Colonic mucosa (tissue), 4 donors: ENCODE measurements around the gene RPRD2. TPM values are rescaled to one million over a fixed set of nuclear protein-coding genes. Genes with fewer than 3 reads are reported as not detected.

Experiments used
- DNase-seq: peaks from one replicate; pipeline ENCODE4 v3.0.0-alpha.2; 2020
- H3K27ac ChIP-seq: fragments of 200-600 bp; one replicate; pipeline ENCODE4 v1.8.0; 2021
- H3K27me3 ChIP-seq: fragments of 200-600 bp; one replicate; pipeline ENCODE4 v1.8.0; 2021
- H3K36me3 ChIP-seq: fragments of 200-600 bp; one replicate; pipeline ENCODE4 v1.8.0; 2021
- H3K4me1 ChIP-seq: fragments of 200-600 bp; one replicate; pipeline ENCODE4 v1.8.0; 2021; ENCODE audit warnings: mild to moderate bottlenecking
- H3K4me3 ChIP-seq: fragments of 200-600 bp; one replicate; pipeline ENCODE4 v1.8.0; 2021
- H3K9ac ChIP-seq, 2 donors: one replicate each; pipeline ENCODE4 v1.7.0; 2013; ENCODE audit warnings: control low read depth in 2 of 2, low read depth in 2 of 2, low read length in 2 of 2
- H3K9me3 ChIP-seq: fragments of 200-600 bp; one replicate; pipeline ENCODE4 v1.8.0; 2021
- intact Hi-C: fragments of 100-400 bp; cut with DNase I; formaldehyde crosslinking; loops from one replicate; pipeline ENCODE4 v1.14.1; 2022
- total RNA-seq, 2 donors: library from RNA; stranded (reverse); fragmentation: NEBNext Ultra II Directional in 1 of 2; extraction: Animal tissue kit (Norgen Biotek cat#: 25700) in 1 of 2; gene quantifications; one replicate each; pipeline ENCODE4 v1.2.1, GENCODE V29; 2021
- TF ChIP-seq, protein P1 (sequence below): fragments of 200-600 bp; IDR thresholded peaks from one replicate; pipeline ENCODE4 v1.8.0; 2022; ENCODE audit warnings: antibody characterized with exemption, mild to moderate bottlenecking
- donor health status: healthy.
- donor health status: DM: no; HTN: no; CAD: no.
- donor health status: DM: no; HTN: no; CAD: no.

The RPRD2 gene
- total RNA-seq, 2 donors from 2014 or later = 27.0 to 28.9 TPM

DNA sequence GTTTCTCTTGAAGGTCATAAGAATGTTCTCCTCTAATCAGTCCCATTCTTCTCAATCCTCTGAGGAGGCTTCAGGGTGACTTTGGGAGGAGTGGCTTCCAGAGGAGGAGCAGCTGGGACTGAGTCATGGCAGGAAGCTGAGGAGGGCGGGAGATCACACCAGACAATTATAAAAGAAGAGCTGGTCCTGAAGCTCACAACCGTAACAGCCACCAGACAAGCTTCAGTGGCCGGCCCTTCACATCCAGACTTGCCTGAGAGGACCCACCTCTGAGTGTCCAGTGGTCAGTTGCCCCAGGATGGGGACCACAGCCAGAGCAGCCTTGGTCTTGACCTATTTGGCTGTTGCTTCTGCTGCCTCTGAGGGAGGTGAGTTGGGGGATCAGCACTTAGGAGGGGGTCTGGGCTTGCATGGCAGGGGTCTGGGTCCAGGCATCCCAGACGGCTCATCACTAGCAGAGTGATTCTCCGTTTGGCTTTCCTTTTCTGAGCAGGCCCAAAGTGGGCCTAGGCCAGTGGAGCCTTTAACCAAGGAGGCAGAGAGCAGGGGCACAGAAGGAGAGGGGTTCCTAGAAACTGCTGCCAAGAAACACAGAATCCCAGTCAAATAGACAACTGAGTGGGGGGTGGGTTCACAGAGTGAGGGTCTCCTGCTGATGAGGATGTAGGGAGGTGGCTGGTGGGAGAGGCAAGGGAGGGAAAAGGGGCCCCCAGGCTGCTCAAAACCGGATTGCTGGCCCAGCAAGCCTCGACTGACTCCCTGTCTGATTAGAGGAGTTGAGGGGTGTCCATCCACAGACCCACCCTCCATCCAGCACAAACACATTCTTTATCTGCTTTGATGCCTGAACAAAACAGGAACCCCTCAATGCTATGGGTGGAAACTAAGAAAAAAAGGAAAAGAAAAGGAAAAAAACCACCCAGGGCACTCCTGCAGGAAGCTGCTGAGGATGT is 144.2 kb downstream of the RPRD2 start, which contains the start of gene ECM1:
ECM1 (plus strand) TSS at position 198 of the 953 bp plus-strand sequence; CDS start at position 299, 101 bp downstream.
- TF ChIP-seq, protein P1, sequence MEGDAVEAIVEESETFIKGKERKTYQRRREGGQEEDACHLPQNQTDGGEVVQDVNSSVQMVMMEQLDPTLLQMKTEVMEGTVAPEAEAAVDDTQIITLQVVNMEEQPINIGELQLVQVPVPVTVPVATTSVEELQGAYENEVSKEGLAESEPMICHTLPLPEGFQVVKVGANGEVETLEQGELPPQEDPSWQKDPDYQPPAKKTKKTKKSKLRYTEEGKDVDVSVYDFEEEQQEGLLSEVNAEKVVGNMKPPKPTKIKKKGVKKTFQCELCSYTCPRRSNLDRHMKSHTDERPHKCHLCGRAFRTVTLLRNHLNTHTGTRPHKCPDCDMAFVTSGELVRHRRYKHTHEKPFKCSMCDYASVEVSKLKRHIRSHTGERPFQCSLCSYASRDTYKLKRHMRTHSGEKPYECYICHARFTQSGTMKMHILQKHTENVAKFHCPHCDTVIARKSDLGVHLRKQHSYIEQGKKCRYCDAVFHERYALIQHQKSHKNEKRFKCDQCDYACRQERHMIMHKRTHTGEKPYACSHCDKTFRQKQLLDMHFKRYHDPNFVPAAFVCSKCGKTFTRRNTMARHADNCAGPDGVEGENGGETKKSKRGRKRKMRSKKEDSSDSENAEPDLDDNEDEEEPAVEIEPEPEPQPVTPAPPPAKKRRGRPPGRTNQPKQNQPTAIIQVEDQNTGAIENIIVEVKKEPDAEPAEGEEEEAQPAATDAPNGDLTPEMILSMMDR = no peak
- intact Hi-C loops = no loop called here
- H3K9ac ChIP-seq = peak within 1 kb of the TSS; percentile 58 to 72
- H3K27me3 ChIP-seq = no peaks in the 10 kb centered on the region
- peak; percentile 56 for DNase-seq
- peak within 1 kb of the TSS; percentile 3 for H3K4me3 ChIP-seq
- H3K27ac ChIP-seq = peak within 1 kb of the TSS; percentile 65
- peaks cover 7% of the 10 kb centered on the region for H3K4me1 ChIP-seq
- no peaks in the 10 kb centered on the region for H3K9me3 ChIP-seq
- H3K36me3 ChIP-seq = no peaks in the 10 kb centered on the region

DNA sequence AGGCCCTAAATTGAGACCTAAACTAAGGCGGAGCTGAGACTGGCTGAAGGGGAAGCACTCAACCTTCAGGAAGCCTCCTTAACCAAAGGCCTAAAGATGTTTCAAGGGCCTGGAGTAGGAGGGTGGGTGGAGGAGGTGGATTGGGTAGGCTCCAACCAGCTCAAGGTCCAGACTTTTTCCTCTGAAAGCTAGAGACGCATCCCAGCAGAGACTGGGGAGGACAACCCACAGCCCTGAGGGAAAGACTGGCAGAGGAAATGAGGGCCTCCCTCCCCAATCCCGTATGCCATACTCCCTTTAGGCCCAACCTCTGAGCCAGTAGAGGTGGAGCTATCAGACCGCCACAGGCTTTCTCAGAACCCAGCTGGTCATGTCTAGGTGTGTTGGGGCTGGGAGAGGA is 145.0 kb downstream of the RPRD2 start:
- Histone ChIP-seq H3K4me3 (no peak overlapping the region), H3K36me3 (no peaks in the 10 kb centered on the region), H3K9me3 (no peaks in the 10 kb centered on the region), H3K9ac (peak overlapping the region in 1 of 2 donors; percentile 48), H3K27ac (no peak overlapping the region), H3K27me3 (no peaks in the 10 kb centered on the region), H3K4me1 (peaks cover 7% of the 10 kb centered on the region)
- DNase-seq = no peak
- TF ChIP-seq, protein P1 = no peak
- intact Hi-C loops = no loop called here

DNA sequence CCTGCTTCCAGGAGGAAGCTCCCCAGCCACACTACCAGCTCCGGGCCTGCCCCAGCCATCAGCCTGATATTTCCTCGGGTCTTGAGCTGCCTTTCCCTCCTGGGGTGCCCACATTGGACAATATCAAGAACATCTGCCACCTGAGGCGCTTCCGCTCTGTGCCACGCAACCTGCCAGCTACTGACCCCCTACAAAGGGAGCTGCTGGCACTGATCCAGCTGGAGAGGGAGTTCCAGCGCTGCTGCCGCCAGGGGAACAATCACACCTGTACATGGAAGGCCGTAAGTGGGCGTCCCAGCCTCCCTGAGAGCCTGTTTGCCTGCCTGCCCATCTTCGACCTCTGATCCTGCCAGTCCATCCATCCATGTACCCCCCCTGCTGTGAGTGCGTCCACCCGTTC is 147.6 kb downstream of the RPRD2 start:
- no peaks in the 10 kb centered on the region for H3K36me3 ChIP-seq
- no peak overlapping the region for H3K4me3 ChIP-seq
- intact Hi-C loops = no loop called here
- peaks cover 17% of the 10 kb centered on the region for H3K4me1 ChIP-seq
- no peak overlapping the region for H3K9ac ChIP-seq
- no peak for DNase-seq
- no peaks in the 10 kb centered on the region for H3K9me3 ChIP-seq
- H3K27me3 ChIP-seq = no peaks in the 10 kb centered on the region
- TF ChIP-seq, protein P1 = no peak
- H3K27ac ChIP-seq = no peak overlapping the region

DNA sequence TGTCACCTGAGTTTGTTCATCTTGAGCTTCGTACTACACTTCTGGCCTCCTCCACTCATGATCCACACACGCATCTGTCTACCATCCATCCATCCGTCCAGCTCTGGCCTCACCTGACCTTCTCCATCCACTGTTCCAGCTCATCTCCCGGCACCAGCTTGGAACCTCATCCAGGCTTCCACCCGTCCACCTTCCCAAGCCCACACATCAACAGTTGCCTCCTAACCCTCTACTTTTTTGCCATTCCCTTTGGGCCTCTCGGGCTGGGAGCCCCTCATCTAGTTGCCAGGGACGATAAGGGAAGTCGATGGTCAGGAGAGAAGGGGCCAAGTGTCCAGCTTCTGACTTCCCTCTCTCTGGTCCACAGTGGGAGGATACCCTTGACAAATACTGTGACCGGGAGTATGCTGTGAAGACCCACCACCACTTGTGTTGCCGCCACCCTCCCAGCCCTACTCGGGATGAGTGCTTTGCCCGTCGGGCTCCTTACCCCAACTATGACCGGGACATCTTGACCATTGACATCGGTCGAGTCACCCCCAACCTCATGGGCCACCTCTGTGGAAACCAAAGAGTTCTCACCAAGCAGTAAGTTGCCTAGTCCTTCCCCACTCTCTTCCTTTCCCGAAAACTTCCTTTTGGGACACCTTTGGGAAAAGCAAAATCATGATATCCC is 148.2 kb downstream of the RPRD2 start:
- no peaks in the 10 kb centered on the region for H3K9me3 ChIP-seq
- TF ChIP-seq, protein P1 = no peak
- H3K4me1 ChIP-seq = peaks cover 21% of the 10 kb centered on the region
- no peaks in the 10 kb centered on the region for H3K36me3 ChIP-seq
- intact Hi-C loops = no loop called here
- H3K4me3 ChIP-seq = no peak overlapping the region
- DNase-seq = no peak
- no peak overlapping the region for H3K9ac ChIP-seq
- H3K27ac ChIP-seq = no peak overlapping the region
- no peaks in the 10 kb centered on the region for H3K27me3 ChIP-seq

DNA sequence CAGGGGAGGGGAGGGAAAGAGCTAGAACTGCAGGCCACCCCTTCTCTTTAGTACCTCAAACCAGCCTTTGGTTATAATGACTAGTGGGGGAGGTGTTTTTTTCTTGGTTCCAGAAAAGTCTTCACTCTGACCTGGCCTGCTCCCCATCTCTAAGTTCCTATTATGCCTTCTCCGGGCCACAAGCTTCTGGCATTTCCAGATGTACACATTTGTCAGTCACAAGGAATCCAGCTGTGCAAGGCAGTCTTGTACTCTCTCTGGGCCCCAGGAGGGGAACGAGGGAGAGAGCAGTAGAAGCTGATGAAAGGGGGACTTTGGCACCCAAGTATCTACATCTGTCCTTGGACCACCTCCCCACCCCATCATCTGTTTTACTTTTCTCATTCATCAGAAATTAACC is 148.9 kb downstream of the RPRD2 start:
- no peak for DNase-seq
- TF ChIP-seq, protein P1 = no peak
- H3K4me3 ChIP-seq = no peak overlapping the region
- H3K27ac ChIP-seq = no peak overlapping the region
- intact Hi-C loops = no loop called here
- no peaks in the 10 kb centered on the region for H3K9me3 ChIP-seq
- H3K27me3 ChIP-seq = no peaks in the 10 kb centered on the region
- no peaks in the 10 kb centered on the region for H3K36me3 ChIP-seq
- H3K9ac ChIP-seq = no peak overlapping the region
- H3K4me1 ChIP-seq = peaks cover 22% of the 10 kb centered on the region
